Activated naive CD8-positive, alpha-beta T cell treated with anti-CD3 and anti-CD28 coated beads, Interleukin-2, amount 50 U/mL, for 16 hours (primary cell): ENCODE measurements around the gene TESK2.
"Not testable (repeated sequence)": the region's sequence is repeated elsewhere in the genome, so short reads cannot be mapped to it uniquely, and the experiment has no call there.

Experiments used
- DNase-seq: peaks from one replicate; pipeline ENCODE4 v3.0.0-alpha.2; 2020; ENCODE audit warnings: low read depth, low spot score

TESK2 gene

GRCh38 chr1:45412899-45413298 is 78.1 kb downstream of the TESK2 start:
- no peak for DNase-seq

- DNase-seq: no peak
These were observed 79.5 kb downstream of the TESK2 start for GRCh38 chr1:45411510-45411899.

GRCh38 chr1:45410850-45411509 is 80.0 kb downstream of the TESK2 start:
- no peak for DNase-seq

- no peak for DNase-seq
These were observed 81.7 kb downstream of the TESK2 start for GRCh38 chr1:45409276-45409675.

GRCh38 chr1:45407629-45408287 is 83.2 kb downstream of the TESK2 start:
- no peak for DNase-seq

GRCh38 chr1:45405636-45406035 is 85.3 kb downstream of the TESK2 start:
- DNase-seq: no peak

- DNase-seq: no peak
These were observed 87.2 kb downstream of the TESK2 start for GRCh38 chr1:45403718-45404117.

GRCh38 chr1:45403298-45403697 is 87.7 kb downstream of the TESK2 start:
- DNase-seq: no peak

GRCh38 chr1:45401524-45401923 is 89.4 kb downstream of the TESK2 start:
- DNase-seq: no peak

- no peak for DNase-seq
These were observed 90.9 kb downstream of the TESK2 start for GRCh38 chr1:45400049-45400448.

- DNase-seq: no peak
These were observed 93.7 kb downstream of the TESK2 start for GRCh38 chr1:45397285-45397684.

GRCh38 chr1:45395582-45395981 is 95.4 kb downstream of the TESK2 start:
- DNase-seq: no peak

GRCh38 chr1:45395051-45395450 is 95.9 kb downstream of the TESK2 start:
- DNase-seq: no peak

GRCh38 chr1:45394342-45394741 is 96.6 kb downstream of the TESK2 start:
- no peak for DNase-seq

- no peak for DNase-seq
These were observed 97.2 kb downstream of the TESK2 start for GRCh38 chr1:45393718-45394302.

- DNase-seq: no peak
These were observed 104.7 kb downstream of the TESK2 start for GRCh38 chr1:45386219-45386618.

- DNase-seq: no peak
These were observed 105.7 kb downstream of the TESK2 start for GRCh38 chr1:45385302-45385701.

GRCh38 chr1:45384213-45384612 is 106.8 kb downstream of the TESK2 start:
- DNase-seq: not testable (repeated sequence)

- no peak for DNase-seq
These were observed 107.8 kb downstream of the TESK2 start for GRCh38 chr1:45383191-45383590.

GRCh38 chr1:45381243-45381642 is 109.7 kb downstream of the TESK2 start:
- no peak for DNase-seq

- DNase-seq: no peak
These were observed 110.2 kb downstream of the TESK2 start for GRCh38 chr1:45380730-45381129.

GRCh38 chr1:45380125-45380524 is 110.8 kb downstream of the TESK2 start:
- DNase-seq: no peak

GRCh38 chr1:45379524-45379923 is 111.4 kb downstream of the TESK2 start:
- no peak for DNase-seq
